Ovary (tissue), 10 donors: Measurements from ENCODE around the gene MORN3. TPM values are rescaled to one million over a fixed set of nuclear protein-coding genes. Genes with fewer than 3 reads are reported as not detected.
"Not testable (repeated sequence)": the region's sequence is repeated elsewhere in the genome, so short reads cannot be mapped to it uniquely, and the experiment has no call there.

Source experiments
- DNase-seq, 5 donors: peaks; one replicate each; pipeline ENCODE4 v3.0.0-alpha.2; 2019 to 2020
- H3K27ac ChIP-seq, 2 donors: fragments of 200-600 bp; one replicate each; pipeline versions ENCODE4 v1.5.1 to v1.8.0; 2019 to 2022
- H3K27me3 ChIP-seq: fragments of 200-600 bp; one replicate; pipeline ENCODE4 v1.8.0; 2022
- H3K36me3 ChIP-seq: fragments of 200-600 bp; sonication (generic); one replicate; pipeline ENCODE4 v1.5.1; 2019
- H3K4me1 ChIP-seq: one replicate; pipeline ENCODE4 v1.8.1; 2013; ENCODE audit warnings: mild to moderate bottlenecking, moderate library complexity; ENCODE audit not compliant: insufficient read depth
- H3K4me3 ChIP-seq: fragments of 200-600 bp; sonication (generic); one replicate; pipeline ENCODE4 v1.5.1; 2017
- H3K9me3 ChIP-seq, 2 donors: fragments of 200-600 bp in 1 of 2; sonication (generic) in 1 of 2; one replicate each; pipeline versions ENCODE4 v1.5.1 to v1.8.1; 2013 to 2019; ENCODE audit warnings: mild to moderate bottlenecking in 1 of 2, moderate library complexity in 1 of 2
- EP300 ChIP-seq: sonication (generic); formaldehyde crosslinking; IDR thresholded peaks from one replicate; pipeline ENCODE4 v1.6.1; 2017; ENCODE audit warnings: antibody characterized with exemption
- POLR2A ChIP-seq: fragments of 450-650 bp; IDR thresholded peaks from one replicate; pipeline ENCODE4 v1.6.1; 2017; ENCODE audit warnings: antibody characterized with exemption, mild to moderate bottlenecking, moderate library complexity
- WGBS, 3 donors: extraction: QIAGEN DNeasy Blood & Tissue Kit in 1 of 3; methylation state at CpG; one replicate each; pipeline versions ENCODE4 v1.1.5 to v1.1.7; 2013 to 2017; 5-methylcytosine and 5-hydroxymethylcytosine counted together
- intact Hi-C, 4 donors: fragments of 100-400 bp; cut with DNase I; formaldehyde crosslinking; loops; one replicate each; pipeline versions ENCODE4 v1.11.0 to v1.15.1; 2022 to 2023
- long read RNA-seq, 3 donors: library from polyadenylated mRNA in 2 of 3; unstranded in 2 of 3; transcript quantifications; one replicate each; pipeline ENCODE4 v2.0.0 and lab custom pipeline, GENCODE V29; 2021 to 2026
- polyA plus RNA-seq, 2 donors: library from polyadenylated mRNA; stranded (reverse); fragments of 200-250 nt in 1 of 2; fragments of 350-450 nt in 1 of 2; fragmentation: Illumina TruSeq in 1 of 2; extraction: RNeasy Lipid Tissue Mini Kit (QIAGEN cat#74804) in 1 of 2; gene quantifications; one replicate each; pipeline ENCODE4 v1.2.3, GENCODE V29; 2013 to 2014
- total RNA-seq, 7 donors: library from RNA; depleted of rRNA in 2 of 7; stranded (reverse); fragments of >200 nt in 2 of 7; fragmentation: NEBNext Ultra II Directional in 3 of 7; extraction: Animal tissue kit (Norgen Biotek cat#: 25700) in 3 of 7; gene quantifications; one replicate each; pipeline versions ENCODE4 v1.1.0 to v1.2.4, GENCODE V29; 2016 to 2023
- TF ChIP-seq, protein P1 (sequence below), 3 donors: fragments of 450-650 bp in 2 of 3; fragments of 200-600 bp in 1 of 3; IDR thresholded peaks; one replicate each; pipeline versions ENCODE4 v1.5.1 to v1.8.0; 2016 to 2022; ENCODE audit warnings: antibody characterized with exemption in 3 of 3, mild to moderate bottlenecking in 1 of 3
- donor health status: DM: no; HTN: no; CAD: no; lungs with moderate emphysema.
- donor health status: DM: no; HTN: no; CAD: no.
- donor health status: Bipolar disorder and iron deficiency.
- donor health status: DM: yes; HTN: yes; CAD: no.
- donor health status: DM: no; HTN: no; CAD: no.
- donor health status: DM: yes; HTN: yes; CAD: no.

MORN3 gene, protein sequence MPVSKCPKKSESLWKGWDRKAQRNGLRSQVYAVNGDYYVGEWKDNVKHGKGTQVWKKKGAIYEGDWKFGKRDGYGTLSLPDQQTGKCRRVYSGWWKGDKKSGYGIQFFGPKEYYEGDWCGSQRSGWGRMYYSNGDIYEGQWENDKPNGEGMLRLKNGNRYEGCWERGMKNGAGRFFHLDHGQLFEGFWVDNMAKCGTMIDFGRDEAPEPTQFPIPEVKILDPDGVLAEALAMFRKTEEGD
- 1 to 10 TPM in 2 of 7 donors, under 1 TPM in 5; 0.08 to 3.2 (median 0.65) TPM for total RNA-seq
- 1 to 10 TPM in 1 of 2 donors, under 1 TPM in 1; 0.65 to 1.2 TPM for polyA plus RNA-seq
- long read RNA-seq, donor 1, partial matches to known transcripts: 0 of 2 reads
- long read RNA-seq, donor 1, other reads (novel, unspliced or antisense): 2 of 2 reads
- long read RNA-seq, donor 2: 0 reads
- long read RNA-seq, donor 3: 0 reads

DNA sequence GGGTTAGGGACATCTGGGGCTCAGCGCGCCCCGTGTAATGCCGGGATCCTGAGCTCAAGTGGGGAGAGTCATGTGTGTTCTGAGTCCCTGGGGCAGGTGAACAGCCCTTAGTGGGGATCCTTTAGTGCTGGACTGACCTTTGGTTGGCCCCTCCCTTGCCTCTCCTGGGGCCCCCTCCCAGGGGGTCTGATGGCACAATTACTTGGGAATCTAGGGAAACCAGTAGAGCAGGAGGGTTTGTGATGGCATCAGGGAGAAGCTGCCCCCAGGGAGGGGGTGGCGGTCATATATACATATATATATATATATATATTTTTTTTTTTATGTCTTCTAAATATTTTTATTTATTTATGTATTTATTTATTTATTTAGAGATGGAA lies at the start of gene MORN3:
MORN3 (minus strand) TSS at position 134 of the 380 bp plus-strand sequence. CDS start 171 bp downstream, outside the sequence.
- Histone ChIP-seq H3K4me3 (no peak within 1 kb of the TSS), H3K9me3 (no peaks in the 10 kb centered on the region), H3K4me1 (no peaks in the 10 kb centered on the region), H3K36me3 (no peaks in the 10 kb centered on the region), H3K27me3 (no peaks in the 10 kb centered on the region), H3K27ac (no peak within 1 kb of the TSS)
- WGBS, 3 donors: 95 to 98% (median 95%) methylated on average over 5 of the region's 5 CpGs
- DNase-seq: no peak
- TF ChIP-seq EP300 (no peak), POLR2A (no peak)
- TF ChIP-seq, protein P1, sequence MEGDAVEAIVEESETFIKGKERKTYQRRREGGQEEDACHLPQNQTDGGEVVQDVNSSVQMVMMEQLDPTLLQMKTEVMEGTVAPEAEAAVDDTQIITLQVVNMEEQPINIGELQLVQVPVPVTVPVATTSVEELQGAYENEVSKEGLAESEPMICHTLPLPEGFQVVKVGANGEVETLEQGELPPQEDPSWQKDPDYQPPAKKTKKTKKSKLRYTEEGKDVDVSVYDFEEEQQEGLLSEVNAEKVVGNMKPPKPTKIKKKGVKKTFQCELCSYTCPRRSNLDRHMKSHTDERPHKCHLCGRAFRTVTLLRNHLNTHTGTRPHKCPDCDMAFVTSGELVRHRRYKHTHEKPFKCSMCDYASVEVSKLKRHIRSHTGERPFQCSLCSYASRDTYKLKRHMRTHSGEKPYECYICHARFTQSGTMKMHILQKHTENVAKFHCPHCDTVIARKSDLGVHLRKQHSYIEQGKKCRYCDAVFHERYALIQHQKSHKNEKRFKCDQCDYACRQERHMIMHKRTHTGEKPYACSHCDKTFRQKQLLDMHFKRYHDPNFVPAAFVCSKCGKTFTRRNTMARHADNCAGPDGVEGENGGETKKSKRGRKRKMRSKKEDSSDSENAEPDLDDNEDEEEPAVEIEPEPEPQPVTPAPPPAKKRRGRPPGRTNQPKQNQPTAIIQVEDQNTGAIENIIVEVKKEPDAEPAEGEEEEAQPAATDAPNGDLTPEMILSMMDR (IDR thresholded peaks at IDR 0.05): no peak
- intact Hi-C loops: no loop called here

DNA sequence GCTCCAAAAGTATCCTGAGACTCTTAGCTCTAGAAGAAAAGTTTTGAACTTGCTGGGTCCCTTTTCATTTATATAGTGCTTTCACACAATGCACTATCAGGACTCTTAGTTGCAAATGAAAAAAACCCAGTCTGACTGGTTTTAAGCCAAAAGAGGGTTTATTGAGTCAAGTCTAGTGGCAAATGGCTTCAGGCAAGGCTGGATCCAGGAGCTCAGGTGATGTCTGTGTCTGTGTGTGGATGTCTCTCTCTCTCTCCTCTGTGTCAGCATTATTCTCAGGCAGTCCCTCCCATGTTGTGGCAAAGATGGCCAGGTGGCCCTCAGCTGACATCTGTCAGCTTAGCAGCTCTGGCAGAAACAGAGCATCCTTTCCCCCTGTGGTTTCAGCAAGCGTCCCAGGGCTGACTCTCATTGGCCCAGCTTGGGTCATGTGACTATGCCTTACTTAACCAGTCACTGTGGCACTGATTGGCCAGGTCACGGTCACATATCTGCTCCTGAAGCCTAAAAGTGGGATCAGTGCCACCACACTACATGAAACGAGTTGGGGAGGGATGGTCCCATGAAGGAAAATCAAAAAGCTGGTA lies 49.3 kb upstream of the MORN3 start:
- Histone ChIP-seq H3K4me3 (no peak overlapping the region), H3K9me3 (no peaks in the 10 kb centered on the region), H3K4me1 (no peaks in the 10 kb centered on the region), H3K27me3 (no peaks in the 10 kb centered on the region), H3K36me3 (no peaks in the 10 kb centered on the region), H3K27ac (no peak overlapping the region)
- intact Hi-C loops: no loop called here
- no peak for DNase-seq
- no peak for TF ChIP-seq POLR2A
- TF ChIP-seq, protein P1 (IDR thresholded peaks at IDR 0.05): no peak
- 91 to 100% (median 91%) methylated on average over 3 of the region's 3 CpGs for WGBS, 3 donors

DNA sequence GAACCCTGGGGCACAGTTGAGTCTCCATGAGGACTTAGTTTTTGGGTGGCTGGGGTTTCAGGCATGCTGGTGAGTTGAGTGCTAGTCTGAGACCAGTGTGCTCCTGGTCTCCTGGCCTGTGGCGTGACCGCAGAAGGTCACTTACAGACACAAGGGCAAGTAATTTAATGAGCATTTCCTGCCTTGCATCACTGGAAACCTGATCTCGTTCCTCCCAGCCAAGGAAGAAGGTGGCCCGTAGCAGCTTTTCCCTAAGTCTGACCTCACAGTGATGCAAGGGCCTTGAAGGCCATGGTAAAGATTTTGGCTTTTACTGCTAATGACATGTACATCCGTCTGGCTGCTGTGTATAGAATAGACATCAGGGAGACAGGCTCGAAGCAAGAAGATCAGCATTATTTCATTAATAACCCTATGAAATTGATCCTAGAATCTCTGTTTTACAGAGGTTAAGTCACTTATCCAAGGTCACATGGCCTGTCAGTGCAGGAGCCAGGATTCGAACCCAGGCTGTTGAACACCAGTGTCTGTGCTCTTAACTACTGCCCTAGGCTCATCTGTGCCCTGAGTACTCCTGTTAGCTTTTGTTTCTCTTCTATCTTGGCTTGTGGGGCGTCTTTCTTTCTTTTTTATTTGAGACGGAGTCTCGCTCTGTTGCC lies 47.7 kb upstream of the MORN3 start:
- WGBS, 3 donors: 77 to 86% (median 82%) methylated on average over 10 of the region's 10 CpGs
- no peaks in the 10 kb centered on the region for H3K36me3 ChIP-seq
- no peak for DNase-seq
- no peak overlapping the region for H3K4me3 ChIP-seq
- no peak overlapping the region for H3K27ac ChIP-seq
- no peaks in the 10 kb centered on the region for H3K27me3 ChIP-seq
- intact Hi-C loops: no loop called here
- TF ChIP-seq EP300 (no peak), POLR2A (no peak)
- TF ChIP-seq, protein P1 (IDR thresholded peaks at IDR 0.05): no peak
- no peaks in the 10 kb centered on the region for H3K4me1 ChIP-seq
- no peaks in the 10 kb centered on the region for H3K9me3 ChIP-seq

DNA sequence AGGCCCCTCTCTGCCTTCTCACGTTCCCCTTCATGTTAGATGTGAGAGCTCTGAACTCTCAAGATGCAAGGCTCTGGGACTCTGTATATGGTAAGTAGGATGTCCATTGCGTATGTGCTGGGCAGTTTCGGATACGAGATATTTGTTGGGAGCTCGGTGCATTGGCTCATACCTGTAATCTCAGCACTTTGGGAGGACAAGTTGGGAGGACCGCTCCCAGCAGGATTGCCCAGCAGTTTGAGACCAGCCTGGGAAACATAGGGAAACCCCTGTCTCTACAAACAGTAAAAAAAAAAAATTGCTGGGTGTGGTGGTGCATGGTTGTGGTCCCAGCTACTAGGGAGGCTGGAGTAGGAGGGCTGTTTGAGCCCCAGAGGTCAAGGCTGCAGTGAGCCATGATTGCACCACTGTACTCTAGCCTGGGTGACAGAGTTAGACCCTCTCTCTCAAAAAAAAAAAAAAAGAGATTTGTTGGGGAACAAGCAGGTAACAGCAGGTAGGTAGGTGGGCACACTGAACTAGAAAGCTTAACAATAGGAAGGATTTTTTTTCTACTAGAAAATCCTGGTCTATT lies 46.5 kb upstream of the MORN3 start:
- no peaks in the 10 kb centered on the region for H3K27me3 ChIP-seq
- H3K4me1 ChIP-seq: peaks cover 6% of the 10 kb centered on the region
- WGBS, 3 donors: 76 to 77% (median 76%) methylated on average over 6 of the region's 6 CpGs
- no peak overlapping the region for H3K4me3 ChIP-seq
- TF ChIP-seq, protein P1 (IDR thresholded peaks at IDR 0.05): no peak
- TF ChIP-seq EP300: no peak
- TF ChIP-seq POLR2A: no peak
- no peak overlapping the region for H3K27ac ChIP-seq
- intact Hi-C loops: no loop called here
- DNase-seq: no peak
- H3K36me3 ChIP-seq: no peaks in the 10 kb centered on the region
- H3K9me3 ChIP-seq: no peaks in the 10 kb centered on the region

DNA sequence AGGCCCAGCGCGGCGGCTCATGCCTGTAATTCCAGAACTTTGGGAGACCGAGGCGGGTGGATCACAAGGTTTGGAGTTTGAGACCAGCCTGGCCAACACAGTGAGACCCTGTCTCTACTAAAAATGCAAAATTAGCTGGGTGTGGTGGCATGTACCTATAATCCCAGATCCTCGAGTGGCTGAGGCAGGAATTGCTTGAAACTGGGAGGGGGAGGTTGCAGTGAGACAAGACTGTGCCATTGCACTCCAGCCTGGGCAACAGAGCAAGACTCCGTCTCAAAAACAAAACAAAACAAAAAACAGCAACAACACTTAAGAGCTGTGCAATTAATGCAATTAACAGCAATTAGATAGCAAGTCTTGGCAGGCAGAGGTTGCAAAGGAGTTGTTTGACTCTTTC lies 45.6 kb upstream of the MORN3 start:
- H3K4me1 ChIP-seq: not testable (repeated sequence)

More for the DNA sequence above, 45.6 kb upstream of the MORN3 start:
- intact Hi-C loops, H3K4me3 ChIP-seq, H3K27ac ChIP-seq, H3K9me3 ChIP-seq, H3K27me3 ChIP-seq, DNase-seq, H3K36me3 ChIP-seq: not testable (repeated sequence)
- WGBS, 3 donors: 92 to 96% (median 94%) methylated on average over 7 of the region's 7 CpGs
